ENCODE results near the gene SLC51B. TPM values are rescaled to one million over a fixed set of nuclear protein-coding genes. Genes with fewer than 3 reads are reported as not detected.
"Not testable (repeated sequence)": the region's sequence is repeated elsewhere in the genome, so short reads cannot be mapped to it uniquely, and the experiment has no call there.

Gene SLC51B
- total RNA-seq, 2 donors from 2014 or later: not detected

GRCh38 chr15:65040461-65040860, 4.7 kb upstream of the SLC51B start:
- no peak for TF ChIP-seq CTCF (IDR thresholded peaks at IDR 0.05)
- no peak overlapping the region for H3K27ac ChIP-seq

GRCh38 chr15:65041787-65042186, 3.4 kb upstream of the SLC51B start:
- Histone ChIP-seq H3K27me3 (replicated peaks; ENCODE audit: insufficient read depth) (no peaks in the 10 kb centered on the region), H3K27ac (no peak overlapping the region), H3K36me3 (peaks cover 8% of the 10 kb centered on the region), H3K9me3 (no peaks in the 10 kb centered on the region), H3K4me1 (ENCODE audit: control insufficient read depth in 1 of 2, low read depth in 2 of 2) (peaks cover 0 to 7% of the 10 kb centered on the region in 2 donors), H3K4me3 (no peak overlapping the region)
- TF ChIP-seq CTCF (IDR thresholded peaks at IDR 0.05): no peak
- DNase-seq (ENCODE audit: low spot score) (no peak), ATAC-seq (ENCODE audit: insufficient number of reproducible peaks, low FRiP score, low read depth) (no peak)

More at GRCh38 chr15:65040461-65040860, 4.7 kb upstream of the SLC51B start:
- Histone ChIP-seq H3K36me3 (peaks cover 8% of the 10 kb centered on the region), H3K27me3 (replicated peaks; ENCODE audit: insufficient read depth) (no peaks in the 10 kb centered on the region), H3K9me3 (no peaks in the 10 kb centered on the region), H3K4me1 (ENCODE audit: control insufficient read depth in 1 of 2, low read depth in 2 of 2) (peaks cover 0 to 7% of the 10 kb centered on the region in 2 donors), H3K4me3 (no peak overlapping the region)
- no peak for DNase-seq (ENCODE audit: low spot score)
- no peak for ATAC-seq (ENCODE audit: insufficient number of reproducible peaks, low FRiP score, low read depth)

- Histone ChIP-seq H3K36me3 (peaks cover 8% of the 10 kb centered on the region), H3K9me3 (no peaks in the 10 kb centered on the region), H3K4me3 (no peak overlapping the region), H3K4me1 (ENCODE audit: control insufficient read depth in 1 of 2, low read depth in 2 of 2) (peaks cover 0 to 7% of the 10 kb centered on the region in 2 donors), H3K27ac (no peak overlapping the region), H3K27me3 (replicated peaks; ENCODE audit: insufficient read depth) (no peaks in the 10 kb centered on the region)
- ATAC-seq (ENCODE audit: insufficient number of reproducible peaks, low FRiP score, low read depth) (no peak), DNase-seq (ENCODE audit: low spot score) (no peak)
- TF ChIP-seq CTCF (IDR thresholded peaks at IDR 0.05): no peak
Observed at GRCh38 chr15:65042776-65043327, 2.3 kb upstream of the SLC51B start.

- not testable (repeated sequence) for ATAC-seq (ENCODE audit: insufficient number of reproducible peaks, low FRiP score, low read depth); H3K4me3 ChIP-seq; H3K9me3 ChIP-seq; DNase-seq (ENCODE audit: low spot score); H3K27me3 ChIP-seq (replicated peaks; ENCODE audit: insufficient read depth); H3K27ac ChIP-seq; H3K36me3 ChIP-seq
- H3K4me1 ChIP-seq (ENCODE audit: control insufficient read depth in 1 of 2, low read depth in 2 of 2): peaks cover 0 to 19% of the 10 kb centered on the region in 2 donors
Observed at GRCh38 chr15:65044218-65044617, 969 bp upstream of the SLC51B start.

GRCh38 chr15:65048241-65048640, 3.1 kb downstream of the SLC51B start:
- Histone ChIP-seq H3K27ac (no peak overlapping the region), H3K27me3 (replicated peaks; ENCODE audit: insufficient read depth) (no peaks in the 10 kb centered on the region), H3K4me1 (ENCODE audit: control insufficient read depth in 1 of 2, low read depth in 2 of 2) (peaks cover 3 to 42% of the 10 kb centered on the region in 2 donors)

More at GRCh38 chr15:65048241-65048640, 3.1 kb downstream of the SLC51B start:
- no peak for TF ChIP-seq CTCF (IDR thresholded peaks at IDR 0.05)
- DNase-seq (ENCODE audit: low spot score): no peak
- no peak for ATAC-seq (ENCODE audit: insufficient number of reproducible peaks, low FRiP score, low read depth)
- no peak overlapping the region for H3K4me3 ChIP-seq
- peaks cover 18% of the 10 kb centered on the region for H3K36me3 ChIP-seq
- no peaks in the 10 kb centered on the region for H3K9me3 ChIP-seq

All from thoracic aorta (tissue), 2 donors.